ENCODE measurements around the gene TEC.
"Not testable (repeated sequence)": the region's sequence is repeated elsewhere in the genome, so short reads cannot be mapped to it uniquely, and the experiment has no call there.

Gene TEC

DNA sequence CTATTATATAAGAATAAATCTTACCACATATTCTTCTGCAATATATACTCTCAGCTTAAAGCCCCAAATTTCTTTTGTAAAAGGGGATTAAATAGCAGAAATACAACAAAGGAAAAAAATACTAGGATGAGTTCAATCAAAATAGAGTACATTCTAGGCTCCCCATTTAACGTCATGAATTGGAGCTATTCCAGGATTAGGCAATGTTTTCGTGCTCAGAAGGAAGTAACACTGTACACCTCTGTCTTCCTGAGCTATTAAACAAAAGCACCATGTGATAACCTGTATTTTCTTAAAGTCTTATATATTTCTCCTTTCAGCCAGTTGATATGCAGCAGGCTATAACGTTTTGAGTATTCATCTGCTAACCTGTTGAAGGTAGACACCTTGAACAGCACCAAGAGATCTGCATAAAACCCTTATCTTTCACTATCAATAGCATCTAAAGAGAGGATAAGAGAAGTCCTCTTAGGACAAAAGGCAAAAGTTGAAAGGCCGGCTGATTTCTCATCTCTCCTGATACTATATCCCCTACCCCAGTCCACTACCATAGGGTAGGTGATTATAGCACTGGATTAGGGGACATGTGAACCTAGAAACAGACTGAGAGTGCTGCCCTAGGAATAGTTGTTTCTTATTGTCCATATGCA lies 31.5 kb downstream of the TEC start:
- no peak for DNase-seq

DNA sequence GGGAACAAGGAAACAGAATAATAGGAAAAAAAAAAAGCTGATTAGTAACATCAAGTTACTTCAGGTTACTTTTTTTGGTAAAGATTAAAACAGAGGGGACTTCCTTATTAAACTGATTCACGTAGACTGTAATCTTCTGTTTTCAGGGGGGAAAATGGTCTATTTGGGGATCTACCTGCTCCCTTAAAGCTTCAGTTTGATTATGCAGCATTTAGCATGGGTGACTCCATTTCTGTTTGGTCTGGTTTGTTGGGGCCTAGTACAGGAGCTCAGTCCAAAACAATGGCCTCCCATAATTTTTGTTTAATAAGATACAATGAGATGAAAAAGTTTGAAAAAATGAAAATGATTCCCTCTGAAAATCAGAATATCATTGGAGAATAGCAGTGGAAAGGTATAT lies 34.6 kb downstream of the TEC start:
- DNase-seq = no peak

DNA sequence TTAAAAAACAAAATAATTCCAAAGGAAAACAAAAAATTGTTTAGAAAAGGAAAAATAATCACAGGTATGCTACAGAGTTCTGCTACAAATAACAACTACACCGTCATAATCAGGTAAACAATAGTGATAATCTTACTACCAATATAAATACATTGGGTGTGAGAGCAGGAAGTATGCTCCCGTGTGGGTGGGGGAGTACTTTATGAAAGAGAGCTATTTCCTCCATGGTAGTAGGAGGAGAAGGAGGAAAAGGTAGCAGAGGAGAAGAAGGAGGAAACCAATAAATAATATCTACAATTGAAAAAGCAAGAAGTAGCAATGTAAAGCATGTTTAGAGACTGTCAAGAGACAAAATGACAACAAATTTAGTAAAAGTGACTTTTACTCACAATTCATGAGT lies 35.1 kb downstream of the TEC start:
- no peak for DNase-seq

- DNase-seq = no peak
These were observed 40.7 kb downstream of the TEC start for GRCh38 chr4:48228949-48229348.

DNA sequence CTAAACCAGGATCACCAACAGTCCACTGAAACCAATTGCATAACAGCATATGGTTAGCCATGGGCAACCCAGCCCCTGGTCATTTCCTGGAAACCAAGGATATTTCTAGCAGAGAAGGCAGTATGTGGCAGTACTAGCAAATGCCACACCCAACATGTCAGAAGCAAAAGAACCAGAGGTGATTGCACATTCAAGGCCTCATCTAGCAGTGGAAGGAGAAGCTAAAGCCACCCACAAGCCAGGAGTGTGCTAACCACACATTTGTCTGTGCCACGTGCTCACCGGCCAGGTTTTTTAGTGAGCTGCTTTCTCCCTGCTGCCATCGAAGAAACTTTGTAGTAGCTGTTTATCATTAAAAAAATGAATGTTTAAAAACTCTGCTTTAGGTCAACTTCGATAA lies 42.0 kb downstream of the TEC start:
- DNase-seq = no peak

- no peak for DNase-seq
These were observed 43.4 kb downstream of the TEC start for GRCh38 chr4:48226199-48226598.

DNA sequence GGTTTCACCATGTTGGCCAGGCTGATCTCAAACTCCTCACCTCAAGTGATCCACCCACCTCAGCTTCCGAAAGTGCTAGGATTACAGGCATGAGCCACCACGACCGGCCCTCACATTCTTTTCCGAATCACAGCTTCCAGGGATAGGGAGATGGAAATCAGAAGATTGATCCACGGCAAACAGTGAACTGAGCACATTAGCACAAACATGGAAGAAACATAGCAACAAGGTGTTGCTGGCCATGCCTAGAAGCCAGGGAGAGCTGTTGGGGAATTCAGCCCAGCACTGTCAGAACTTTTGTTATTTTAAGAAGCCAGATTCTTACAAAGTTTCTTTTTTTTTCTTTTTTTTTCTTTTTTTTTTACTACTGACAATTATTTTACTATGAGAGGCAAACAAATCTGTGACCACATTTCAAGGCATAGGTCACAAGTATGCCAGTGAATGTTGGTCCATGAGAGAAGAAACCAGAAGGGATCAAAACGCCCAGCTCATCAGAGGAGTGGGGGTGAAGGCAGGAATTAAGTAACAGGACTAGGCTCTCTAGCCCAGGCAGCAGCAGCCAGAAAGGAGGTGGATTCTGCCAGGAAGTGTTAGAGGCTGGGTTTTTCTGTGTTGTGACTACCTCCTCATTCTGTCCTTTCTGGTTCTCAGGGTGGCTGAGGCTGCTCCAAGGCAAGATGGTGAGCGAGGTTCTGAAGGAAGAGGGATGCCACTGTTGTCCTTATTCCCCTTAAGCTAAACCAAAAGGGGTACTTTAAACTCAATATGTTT lies 44.1 kb downstream of the TEC start:
- no peak for DNase-seq

- no peak for DNase-seq
These were observed 45.0 kb downstream of the TEC start for GRCh38 chr4:48224606-48225005.

DNA sequence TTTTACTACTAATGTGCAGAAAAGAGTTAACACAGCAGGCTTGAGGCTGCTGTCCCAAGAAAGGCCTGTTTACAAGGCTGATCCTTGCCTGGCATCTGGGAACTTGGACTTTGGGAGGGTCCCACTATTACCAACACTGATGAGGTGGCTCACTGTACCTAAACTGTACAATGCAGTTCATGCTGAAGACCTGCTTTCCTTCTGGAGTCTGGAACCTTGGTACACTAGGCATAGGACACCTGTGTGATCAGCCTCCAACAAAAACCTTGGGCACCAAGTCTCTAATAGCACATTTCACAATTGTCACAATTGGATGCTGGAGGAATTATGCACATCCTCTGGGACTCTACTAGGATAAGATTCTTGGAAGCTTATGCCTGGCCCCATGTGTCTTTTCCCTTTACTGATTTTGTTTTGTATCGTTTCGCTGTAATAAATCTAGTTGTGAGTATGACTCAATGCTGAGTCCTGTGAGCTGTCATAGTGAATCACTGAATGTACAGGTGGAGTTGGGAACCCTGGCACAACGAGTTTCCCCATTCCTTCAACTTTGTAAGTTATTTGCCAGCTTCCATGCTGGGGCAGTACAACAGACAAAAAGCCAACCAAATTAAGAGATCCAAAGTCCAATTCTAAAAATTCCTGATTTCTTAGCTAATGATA lies 45.9 kb downstream of the TEC start:
- DNase-seq = no peak

DNA sequence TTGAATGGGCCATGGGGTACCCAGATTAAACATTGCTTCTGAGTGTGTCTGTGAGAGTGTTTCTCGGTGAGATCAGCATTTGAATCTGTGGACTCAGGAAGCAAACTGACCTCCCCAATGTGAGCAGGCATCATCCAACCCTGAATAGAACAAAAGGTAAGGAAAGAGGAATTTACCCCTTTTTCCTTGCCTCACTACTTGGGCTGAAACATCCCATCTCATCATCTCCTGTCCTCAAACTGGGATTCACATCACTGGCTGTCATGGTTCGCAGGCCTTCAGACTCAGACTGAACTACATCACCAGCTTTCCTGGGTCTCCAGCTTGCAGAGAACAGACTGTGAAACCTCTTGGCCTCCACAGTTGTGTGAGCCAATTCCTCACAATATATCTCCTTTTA lies 47.1 kb downstream of the TEC start:
- no peak for DNase-seq

- not testable (repeated sequence) for DNase-seq
These were observed 50.2 kb downstream of the TEC start for GRCh38 chr4:48219430-48219829.

- DNase-seq = no peak
These were observed 53.1 kb downstream of the TEC start for GRCh38 chr4:48216563-48216962.

DNA sequence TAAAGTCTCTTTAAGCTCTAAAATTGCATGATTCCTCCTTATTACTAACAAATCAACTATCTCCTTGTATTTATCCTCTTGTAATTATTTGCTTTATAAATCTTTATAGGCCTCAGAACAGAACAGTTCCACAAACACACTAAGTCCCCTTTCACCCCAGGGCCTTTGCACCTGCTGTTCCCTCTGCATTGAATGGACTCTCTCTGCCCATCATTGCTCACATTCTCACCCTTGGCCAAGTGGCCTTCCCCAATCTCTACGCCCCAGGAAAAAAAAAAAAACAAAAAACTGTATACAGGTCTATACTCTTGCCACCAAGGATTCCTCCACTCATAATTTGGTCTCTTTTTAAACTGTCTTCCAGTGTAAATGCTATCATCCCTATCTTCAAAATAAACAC lies 53.7 kb downstream of the TEC start:
- no peak for DNase-seq

GRCh38 chr4:48212165-48212564 lies 57.5 kb downstream of the TEC start:
- DNase-seq = no peak

DNA sequence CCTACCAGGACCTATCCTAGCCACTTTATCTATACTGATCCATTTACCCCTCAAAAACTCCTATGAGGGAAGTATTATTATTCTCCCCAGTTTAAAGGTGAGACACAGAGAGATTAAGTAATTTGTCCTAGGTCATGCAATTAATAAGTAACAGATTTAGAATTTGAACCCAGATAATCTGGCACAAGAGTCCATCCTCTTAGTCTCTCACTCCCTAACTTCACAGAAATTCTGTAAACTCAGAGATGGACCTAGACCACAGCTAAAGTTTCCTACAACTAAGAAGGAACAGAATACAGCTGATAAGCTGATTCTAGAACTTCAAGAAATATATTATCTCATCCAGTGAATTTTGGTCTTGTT lies 58.7 kb downstream of the TEC start:
- no peak for DNase-seq

GRCh38 chr4:48205626-48206025 lies 64.0 kb downstream of the TEC start:
- DNase-seq = no peak

- no peak for DNase-seq
These were observed 64.5 kb downstream of the TEC start for GRCh38 chr4:48205107-48205506.

DNA sequence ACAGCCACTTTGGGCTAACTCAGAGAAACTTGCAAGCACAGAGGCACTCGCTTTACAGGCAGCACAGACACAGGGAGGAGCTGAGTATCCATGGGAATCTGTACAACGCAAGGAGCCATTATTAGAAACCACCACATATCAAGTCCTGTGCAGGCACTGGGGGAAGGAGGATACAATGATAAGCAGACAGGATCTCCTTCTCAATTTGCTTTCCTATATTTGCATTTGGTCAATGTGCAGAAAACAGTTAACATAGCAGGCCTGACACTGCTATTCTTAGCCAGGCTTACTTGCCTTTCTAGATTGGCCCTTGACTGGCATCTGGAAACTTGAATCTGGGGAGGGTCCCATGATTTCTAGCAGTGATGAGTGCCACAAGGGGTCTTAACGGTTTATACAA lies 65.8 kb downstream of the TEC start:
- DNase-seq = no peak

DNA sequence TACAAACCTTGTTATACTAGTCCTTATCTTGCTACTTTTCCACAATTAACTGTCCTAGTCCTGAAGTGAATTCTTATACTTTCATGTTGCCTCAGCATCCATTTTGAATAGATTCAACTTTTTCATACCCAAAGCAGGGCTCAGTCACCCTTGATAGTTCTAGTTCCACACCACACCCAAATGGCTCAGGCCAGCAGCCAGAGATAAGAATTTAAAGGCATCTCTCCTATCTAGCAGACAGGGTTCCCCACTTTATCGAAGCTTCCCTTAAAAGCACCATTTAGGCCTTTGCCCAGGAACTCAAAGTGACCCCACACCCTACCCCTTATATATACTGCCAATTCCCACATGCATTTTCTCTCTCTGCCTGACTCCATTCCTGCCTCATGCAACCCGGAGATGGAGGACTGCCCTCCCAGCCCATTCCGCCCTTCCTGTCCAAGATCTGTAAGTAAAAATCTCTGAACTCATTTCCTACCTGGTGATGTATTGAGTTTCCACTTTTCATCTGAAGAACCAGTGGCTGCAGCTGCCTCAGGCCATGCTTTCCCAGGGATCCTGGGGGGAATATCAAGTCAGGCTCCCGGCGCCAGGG lies 71.9 kb downstream of the TEC start:
- DNase-seq = no peak

GRCh38 chr4:48196758-48197504 lies 72.7 kb downstream of the TEC start:
- DNase-seq = no peak

DNA sequence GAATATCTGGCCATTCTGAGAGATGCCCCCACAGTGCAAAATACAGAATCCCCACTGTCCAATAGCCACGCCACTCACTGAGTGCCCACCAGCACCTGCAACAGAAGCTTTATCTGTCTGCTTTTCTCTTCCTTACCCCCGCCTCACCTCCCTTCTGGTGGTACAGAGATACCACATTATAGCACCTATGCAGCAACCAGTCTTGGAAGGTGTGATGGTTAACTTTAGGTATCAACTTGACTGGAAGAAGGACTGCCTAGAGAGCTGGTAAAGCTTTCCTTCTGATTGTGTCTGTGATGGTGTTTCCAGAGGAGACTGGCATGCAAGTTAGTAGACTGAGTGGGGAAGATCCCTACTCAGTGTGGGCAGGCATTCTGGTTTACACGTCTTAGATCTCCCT lies 73.8 kb downstream of the TEC start:
- DNase-seq = no peak

- DNase-seq = no peak
These were observed 74.3 kb downstream of the TEC start for GRCh38 chr4:48195374-48195773.

DNA sequence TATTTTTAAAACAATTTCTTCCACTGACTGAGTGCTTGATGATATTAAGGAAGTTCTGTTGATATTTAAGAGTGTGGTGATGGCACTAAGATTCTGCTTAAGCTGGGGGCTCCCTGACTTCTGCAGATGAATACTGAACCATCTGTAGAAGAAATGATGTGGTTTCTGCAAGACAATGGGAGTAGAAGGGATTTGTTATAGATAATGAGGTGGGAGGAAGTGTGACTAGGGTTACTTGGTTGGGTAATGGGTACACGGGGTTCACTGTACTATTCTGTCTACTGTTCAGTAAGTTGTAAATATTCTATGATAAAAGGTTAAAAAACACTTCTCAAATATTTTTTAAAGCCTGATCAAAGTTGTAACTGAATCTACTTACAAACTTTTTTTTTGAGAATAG lies 74.7 kb downstream of the TEC start:
- DNase-seq = no peak

All from activated CD8-positive, alpha-beta memory T cell treated with anti-CD3 and anti-CD28 coated beads for 24 hours (primary cell).